ENCODE data around the gene FZR1.
"Not testable (repeated sequence)": the region's sequence is repeated elsewhere in the genome, so short reads cannot be mapped to it uniquely, and the experiment has no call there.

Gene FZR1

DNA sequence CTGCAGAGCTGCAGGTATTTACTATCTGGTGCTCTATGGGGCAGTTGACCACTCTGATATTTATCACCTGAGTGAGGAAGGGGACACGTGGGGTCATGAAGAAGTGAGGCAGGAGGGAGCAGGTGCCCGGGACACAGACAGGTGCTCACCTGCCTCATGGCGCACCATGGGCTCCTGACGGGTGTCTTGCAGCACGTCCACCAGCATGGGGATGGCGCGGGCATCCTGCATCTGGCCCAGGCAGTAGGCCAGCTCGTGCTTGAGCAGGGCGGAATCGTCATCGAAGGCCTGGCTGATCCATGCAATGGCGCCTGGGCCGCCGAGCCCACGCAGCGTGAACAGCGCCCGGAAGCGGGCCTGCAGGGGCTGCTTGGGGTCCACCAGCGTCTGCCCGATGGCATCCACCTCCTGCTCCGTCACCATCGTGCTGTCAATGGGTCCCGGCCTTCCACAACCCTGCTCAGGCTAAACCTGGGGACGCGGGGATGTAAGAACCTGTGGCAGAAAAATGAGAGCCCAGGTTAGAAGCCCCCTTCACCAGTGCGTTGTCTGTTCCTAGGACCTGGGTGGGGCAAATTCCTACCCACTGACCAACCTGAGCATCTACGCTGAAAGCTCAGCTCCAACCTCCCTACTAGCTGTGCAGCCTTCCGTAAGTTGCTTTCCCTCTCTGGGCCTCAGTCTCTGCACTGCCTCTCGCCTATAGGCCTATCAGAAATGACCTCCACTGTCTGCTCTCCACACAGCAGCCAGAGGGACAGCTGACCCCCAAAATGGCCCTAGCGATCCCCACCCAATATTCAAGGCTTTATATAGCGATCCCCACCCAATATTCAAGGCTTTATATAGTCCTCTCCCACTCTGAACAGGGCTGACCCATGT is 9.5 kb upstream of the FZR1 start:
- DNase-seq (ENCODE audit: low spot score), result no peak

DNA sequence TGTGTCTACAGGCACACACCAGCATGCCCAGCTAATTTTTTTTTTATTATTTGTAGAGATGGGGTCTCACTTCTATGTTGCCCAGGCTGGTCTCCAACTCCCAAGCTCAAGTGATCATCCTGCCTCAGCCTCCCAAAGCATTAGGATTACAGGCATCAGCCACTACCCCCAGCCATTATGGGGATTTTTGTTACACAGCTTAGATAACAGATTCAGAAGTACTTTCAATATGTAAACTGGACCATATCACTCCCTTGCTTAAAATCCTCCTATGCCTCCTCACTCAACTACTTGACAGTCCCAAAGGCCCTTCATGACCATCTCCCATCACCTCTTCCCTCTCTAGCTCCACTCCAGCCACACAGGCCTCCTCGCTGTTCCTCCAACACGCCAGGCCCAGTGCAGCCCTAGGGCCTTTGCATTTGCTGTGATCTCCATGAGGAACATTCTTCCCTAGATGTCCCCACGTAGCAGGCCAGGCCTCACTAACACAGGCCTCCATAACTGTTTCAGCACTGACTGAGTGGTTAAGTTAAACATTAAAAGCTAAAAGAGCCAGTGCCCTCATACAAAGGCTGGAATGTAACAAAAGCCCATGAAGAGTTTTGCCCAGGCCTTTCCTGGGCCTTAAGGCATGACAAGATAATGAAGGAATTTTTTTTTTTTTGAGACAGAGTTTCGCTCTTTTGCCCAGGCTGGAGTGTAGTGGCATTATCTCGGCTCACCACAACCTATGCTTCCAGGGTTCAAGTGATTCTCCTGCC is 8.2 kb upstream of the FZR1 start:
- no peak for DNase-seq (ENCODE audit: low spot score)

DNA sequence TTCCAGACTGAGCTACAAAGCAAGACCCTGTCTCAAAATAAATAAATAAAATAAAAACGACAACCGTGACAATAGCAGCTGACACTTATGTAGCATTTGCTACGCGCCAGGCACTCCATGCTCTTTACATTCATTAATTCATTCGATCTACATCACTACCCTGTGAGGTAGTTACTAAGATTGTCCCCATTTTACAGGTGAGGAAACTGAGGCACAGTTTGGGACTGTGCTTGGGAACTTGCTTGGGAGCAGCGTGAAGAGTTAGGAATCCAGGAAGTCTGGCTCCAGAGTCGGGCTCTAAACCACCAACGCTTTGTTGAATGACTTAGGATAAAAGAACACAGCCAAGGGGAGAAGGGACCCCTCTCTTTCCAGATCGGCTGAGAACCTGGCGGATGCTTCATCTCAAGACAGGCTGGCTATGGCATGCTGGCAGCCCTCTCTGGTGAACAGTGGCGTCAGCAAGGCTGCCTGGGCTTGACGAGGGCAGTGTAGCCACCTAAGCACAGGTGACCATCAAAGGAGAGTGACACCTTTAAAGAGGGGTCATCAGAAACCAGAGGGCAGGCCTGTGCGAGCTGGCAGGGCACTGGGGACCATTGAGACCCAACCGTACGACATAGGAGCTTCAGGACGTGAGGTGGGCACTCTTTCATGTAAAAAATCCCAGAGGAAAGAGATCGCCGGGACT is 6.2 kb upstream of the FZR1 start:
- DNase-seq (ENCODE audit: low spot score), result no peak

DNA sequence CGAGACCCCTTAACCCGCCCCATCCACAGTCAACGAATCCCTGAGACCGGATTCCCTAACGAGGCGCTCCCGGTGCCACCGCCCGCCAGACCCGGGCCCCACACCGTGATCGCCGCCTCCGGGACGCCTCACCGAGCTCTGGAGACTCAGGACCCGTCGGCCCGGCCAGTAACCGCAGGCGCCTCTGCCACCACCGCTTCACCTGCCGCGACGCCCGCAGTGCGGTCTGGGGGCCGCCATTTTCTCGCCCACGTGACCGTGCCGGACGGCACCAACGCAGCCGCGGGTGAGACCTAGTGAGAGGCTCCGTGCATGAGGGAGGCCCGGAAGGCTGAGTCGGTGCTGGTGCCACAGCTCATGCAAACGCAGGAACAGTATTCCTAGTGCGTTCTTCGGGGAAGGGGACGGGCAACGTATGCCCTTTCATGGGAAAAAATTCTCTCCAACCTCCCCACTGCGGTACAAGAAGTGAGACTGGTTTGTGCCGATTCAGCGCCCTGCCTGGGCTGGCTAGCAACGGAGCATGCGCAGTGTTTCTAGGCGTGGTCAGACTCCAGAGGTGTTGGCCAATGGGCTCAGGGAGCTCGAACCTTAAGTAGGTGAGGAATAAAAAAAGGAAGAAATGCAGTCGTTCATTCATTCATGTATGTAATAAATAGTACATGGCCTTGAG is 5.5 kb upstream of the FZR1 start, which contains the start of gene DOHH:
TSS of gene DOHH (minus strand) at position 246 of the 673 bp plus-strand sequence. CDS start 3,860 bp downstream, outside the sequence.
- DNase-seq (ENCODE audit: low spot score), result peak; percentile 98

GRCh38 chr19:3501780-3502179 is 4.3 kb upstream of the FZR1 start:
- no peak for DNase-seq (ENCODE audit: low spot score)

DNA sequence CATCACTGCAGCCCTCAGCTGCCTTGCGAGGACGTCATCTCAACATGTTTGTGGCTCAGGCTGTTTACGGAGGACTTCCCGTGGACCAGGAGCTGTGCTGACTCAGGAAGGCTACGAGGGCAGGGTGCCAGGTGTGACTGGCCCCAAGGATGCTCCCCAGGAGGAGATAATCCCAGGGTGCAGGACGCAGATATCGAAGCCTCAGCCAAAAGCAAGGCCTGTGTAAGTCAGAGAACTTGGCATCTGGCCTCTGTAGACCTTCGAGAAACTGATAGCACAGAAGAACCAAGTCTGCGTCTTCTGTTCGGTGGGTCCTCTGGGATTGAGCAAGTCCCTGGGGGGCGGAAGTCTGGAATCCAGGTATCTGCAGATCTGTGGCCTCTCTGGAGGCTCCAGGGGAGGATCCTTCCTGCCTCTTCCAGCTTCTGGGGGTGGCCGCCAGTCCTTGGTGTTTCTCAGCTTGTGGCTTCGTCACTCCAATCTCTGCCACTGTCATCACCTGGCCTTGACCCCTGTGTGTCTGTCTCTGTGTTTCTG is 3.0 kb upstream of the FZR1 start:
- DNase-seq (ENCODE audit: low spot score), result no peak

DNA sequence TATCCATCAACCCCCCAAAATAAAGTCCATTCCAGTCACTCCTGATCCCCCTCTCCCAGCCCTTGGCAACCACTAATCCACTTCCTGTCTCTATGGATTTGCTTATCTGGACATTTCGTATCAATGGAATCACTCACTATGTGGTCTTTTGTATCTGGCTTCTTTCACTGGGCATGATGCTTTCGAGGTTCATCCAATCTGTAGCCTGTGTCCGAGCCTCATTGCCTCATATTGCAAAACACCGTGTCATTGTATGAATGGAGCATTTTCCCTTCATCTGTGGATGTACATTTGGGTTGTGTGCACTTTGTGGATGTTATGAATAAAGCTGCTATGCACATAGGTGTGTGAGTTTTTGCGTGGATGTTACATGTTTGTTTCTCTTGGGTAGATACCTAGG is 1.4 kb upstream of the FZR1 start:
- DNase-seq (ENCODE audit: low spot score), result no peak

DNA sequence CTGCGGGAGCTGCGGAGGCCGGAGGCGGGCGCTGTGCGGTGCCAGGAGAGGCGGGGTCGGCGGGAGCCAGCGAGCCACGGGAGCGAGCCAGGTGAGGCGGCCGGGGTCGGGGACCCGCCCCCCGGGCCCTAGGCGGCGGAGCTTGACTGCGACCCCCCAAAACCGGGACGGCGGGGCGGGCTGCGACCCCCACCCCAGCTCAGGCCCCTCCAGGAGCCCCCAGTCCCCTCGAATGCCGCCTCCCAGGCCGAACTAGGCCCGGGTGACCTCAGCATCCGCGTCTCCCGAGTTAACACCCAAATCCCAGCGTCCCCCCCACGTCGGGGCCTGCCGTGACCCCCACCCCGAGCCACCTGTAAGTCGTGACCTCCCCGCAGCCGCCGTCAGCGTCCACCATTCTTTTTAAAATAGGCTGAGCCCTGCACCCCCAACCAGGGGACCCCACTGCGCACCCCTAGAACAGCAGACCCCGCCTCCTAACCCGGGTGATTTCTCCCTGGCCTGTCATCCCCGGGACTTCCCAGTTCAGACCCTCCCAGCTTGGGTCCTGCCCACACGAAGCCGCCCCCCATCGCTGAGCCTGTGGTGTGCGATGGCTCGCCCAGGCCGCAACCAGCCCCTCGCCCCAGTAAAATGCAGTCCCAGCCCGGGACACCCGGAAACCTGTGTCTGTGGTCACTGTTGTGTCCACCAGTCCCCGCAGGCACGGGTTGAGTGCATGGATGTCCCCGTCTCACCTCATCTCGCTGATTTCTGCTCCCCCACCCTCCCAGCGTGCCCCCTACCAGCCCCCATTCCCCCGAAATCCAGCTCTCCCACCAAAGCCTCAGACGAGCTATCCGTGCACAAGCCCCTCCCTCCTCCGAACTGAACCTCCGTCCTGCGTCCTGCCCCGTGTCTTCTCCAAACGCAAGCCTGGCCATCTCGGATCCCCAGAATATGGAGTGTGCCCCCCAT is 551 bp downstream of the FZR1 start:
- peak; percentile 53 for DNase-seq (ENCODE audit: low spot score)

DNA sequence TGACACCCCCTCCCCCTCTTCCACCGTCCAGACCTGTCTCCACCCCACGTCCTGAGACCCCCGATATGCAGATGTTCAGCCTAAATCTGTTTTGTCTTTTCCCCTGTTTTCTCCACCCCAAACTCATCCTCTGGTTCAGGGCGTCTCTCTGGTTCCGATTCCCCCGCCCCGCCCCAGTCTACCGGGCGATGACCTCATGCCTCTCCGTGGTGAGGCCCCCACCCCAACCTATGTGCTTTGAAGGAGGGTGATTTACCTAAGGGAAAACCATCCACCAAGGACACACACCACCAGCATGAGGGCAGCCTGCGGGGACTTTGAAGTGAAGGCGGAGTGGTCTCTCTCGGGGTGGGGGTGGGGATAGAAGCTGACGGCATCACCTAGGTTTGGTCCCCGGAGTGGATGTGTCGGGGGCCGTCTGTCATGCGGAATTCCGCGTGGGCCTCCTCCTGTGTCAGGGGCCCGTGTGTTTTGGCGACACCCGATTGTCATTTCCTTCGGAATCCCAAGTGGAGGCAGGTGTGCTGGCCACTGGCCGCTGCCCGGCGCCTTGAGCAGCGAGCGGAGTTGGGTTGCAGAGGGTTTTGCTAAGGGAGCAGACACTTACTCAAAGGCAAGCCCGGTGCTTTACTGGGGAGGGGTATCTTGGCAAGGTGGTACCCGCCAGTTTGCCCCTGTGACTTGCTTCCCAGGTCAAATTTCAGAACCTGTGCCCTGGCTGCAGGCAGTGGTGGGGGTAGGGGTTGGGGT is 1.4 kb downstream of the FZR1 start:
- peak; percentile 58 for DNase-seq (ENCODE audit: low spot score)

GRCh38 chr19:3508121-3508661 is 2.1 kb downstream of the FZR1 start:
- DNase-seq (ENCODE audit: low spot score), result not testable (repeated sequence)

- no peak for DNase-seq (ENCODE audit: low spot score)
Measured at GRCh38 chr19:3508771-3509535, 2.8 kb downstream of the FZR1 start.

DNA sequence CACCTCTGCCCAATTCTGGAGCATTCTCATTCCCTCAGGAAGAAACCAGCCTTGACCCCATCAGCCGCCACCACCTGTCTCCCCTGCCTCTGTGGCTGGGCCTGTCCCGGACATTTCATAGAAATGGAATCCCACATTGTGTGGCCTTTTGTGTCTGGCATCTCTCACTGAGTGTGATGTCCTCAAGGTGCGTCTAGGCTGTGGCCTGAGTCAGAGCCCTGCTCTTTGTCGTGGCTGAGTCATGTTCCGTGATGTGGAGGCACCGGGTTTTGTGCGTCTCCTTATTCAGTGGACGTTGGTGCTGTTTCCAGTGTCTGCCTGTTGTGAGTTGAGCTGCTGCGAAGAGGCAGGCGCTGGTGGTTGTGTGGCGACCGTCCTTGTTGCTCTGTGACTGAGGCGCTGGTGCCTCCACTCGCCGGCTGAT is 3.5 kb downstream of the FZR1 start:
- peak; percentile 65 for DNase-seq (ENCODE audit: low spot score)

- DNase-seq (ENCODE audit: low spot score), result no peak
Measured at GRCh38 chr19:3510727-3511126, 4.6 kb downstream of the FZR1 start.

DNA sequence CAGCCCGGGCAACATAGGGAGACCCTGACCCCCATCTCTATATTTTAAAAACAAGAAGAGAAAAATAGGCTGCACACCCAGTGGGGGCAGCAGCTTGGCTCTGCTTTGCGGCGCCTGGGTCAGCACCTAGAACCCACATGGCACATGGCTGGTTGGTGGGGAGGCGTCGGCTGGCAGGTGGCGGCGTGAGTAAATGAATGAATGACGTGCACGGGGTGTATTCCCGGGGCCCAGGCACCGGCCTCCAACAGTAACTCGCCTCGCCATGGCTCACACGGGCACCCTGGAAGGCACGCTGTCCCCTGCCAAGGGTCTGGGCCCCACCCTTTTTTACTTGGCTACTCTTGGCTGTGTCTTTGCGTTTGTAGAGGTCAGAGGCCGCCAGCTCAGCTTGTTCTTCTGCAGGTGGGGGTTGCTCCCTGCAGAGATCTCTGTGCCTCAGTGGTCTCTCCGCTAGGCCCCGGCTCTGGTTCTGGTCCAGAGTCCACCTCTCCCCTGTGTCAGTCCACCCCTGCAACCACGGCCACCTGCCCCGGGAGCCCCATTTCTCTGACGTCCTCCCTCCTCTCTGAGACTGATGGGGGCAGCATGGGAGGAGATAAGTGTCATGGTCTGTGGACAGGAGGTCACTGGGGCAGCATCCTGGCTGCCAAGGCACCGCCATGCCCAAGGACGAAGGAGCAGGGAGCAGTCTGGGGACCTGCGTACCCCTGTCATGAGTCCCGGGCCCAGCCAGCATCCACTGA is 5.6 kb downstream of the FZR1 start:
- no peak for DNase-seq (ENCODE audit: low spot score)

DNA sequence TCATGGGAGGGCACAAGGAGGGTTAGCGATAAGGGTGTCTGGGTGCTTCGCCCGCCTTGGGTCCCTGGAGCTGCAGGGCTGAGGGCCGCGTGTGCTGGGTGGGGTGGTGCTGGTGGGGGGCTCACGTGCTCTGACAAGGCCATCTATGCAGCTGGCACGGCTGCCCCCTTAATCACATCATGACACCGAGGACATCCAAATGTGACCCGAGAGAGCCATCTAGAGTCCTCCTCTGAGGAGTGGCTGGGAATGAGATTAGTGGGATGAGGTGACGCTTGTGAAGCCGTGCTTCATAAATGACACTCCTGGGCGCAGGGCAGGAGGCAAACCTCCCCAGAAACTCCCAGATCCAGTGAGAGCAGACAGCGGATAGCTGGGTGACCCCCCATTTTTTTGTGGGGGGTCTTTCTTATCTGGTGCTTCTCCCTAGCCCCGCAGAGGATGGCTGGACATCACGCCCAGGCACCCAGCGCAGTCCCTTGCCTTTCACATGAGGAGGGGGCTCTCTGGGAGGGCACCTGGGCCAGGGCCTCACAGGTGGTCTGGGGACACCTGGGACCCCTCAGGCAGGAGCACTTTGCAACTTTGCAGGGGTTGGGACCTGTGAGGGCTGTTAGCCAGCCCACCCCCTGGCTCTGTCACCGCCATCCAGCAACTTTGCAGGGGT is 6.6 kb downstream of the FZR1 start:
- DNase-seq (ENCODE audit: low spot score), result no peak

DNA sequence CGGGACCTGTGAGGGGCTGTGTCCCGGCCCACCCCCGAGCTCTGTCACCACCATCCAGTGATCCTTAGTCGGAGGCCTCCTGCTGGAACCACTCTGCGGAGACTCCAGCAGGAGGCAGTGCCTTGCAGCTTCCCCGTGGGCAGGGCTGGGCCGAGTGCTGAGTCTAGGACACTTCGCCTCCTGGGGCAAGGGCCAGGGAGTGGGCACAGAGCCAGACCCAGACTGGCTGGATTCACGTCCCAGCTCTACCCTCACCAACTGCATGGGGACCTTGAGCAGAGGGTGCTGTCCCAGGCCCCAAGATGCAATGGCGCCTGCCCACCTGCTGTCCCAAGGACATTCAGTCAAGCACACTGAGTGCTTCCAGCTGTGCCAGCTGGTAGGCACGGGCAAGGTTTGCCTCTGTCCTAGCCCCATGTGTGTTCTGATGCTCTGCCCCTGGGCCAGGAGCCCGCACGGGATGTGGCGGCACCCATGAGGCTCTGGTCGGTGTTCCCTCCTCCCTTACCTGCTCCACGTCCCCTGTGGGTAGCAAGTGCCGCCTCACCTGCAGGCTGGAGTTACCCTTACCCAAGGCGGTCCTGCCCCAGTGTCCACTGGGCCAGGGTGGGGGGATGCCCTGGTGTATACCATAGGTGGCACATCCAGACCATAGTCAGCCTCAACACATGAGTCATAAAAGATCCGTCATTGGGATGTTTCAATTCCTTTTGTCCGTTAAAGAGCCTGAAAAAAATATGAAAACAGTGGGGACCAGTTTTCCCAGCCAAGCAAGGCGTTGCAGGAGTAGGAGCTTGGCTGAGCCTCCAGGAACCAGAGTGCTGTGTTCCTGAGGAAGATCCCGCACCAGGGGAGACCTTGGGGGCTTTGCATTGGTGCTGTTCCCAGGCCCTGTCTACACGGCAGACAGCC is 7.4 kb downstream of the FZR1 start:
- no peak for DNase-seq (ENCODE audit: low spot score)
